ENCODE data around the gene GREM2. TPM values are rescaled to one million over a fixed set of nuclear protein-coding genes. Genes with fewer than 3 reads are reported as not detected.
A peak's percentile ranks its signal among the peaks of the same experiment; 100 is the strongest.

Gene GREM2
- 0.08 TPM in 2 replicates for total RNA-seq (2014; rRNA removed; shearing (Covaris generic))
- 0.28 and 0.42 TPM in 2 replicates for polyA plus RNA-seq (2015; cell fraction: cytosol; rRNA removed)
- not detected in 2 replicates for polyA plus RNA-seq (2015; cell fraction: nucleus; rRNA removed)

- in situ Hi-C loops (cut with HindIII; ENCODE audit: low pct_unique_long_range_greater_than_20kb, low sequenced_read_pairs): no loop called here
These were observed at the start of gene GREM2 for GRCh38 chr1:240611619-240612480. TSS of gene GREM2 (minus strand) at chr1:240612155. CDS start at chr1:240493475, 118,680 bp downstream.

GRCh38 chr1:240658312-240658960, 46.5 kb upstream of the GREM2 start:
- in situ Hi-C loops (cut with HindIII; ENCODE audit: low pct_unique_long_range_greater_than_20kb, low sequenced_read_pairs): no loop called here

More at GRCh38 chr1:240611619-240612480, at the start of gene GREM2:
- peak; percentile 47 for DNase-seq (ENCODE audit: low read depth, low spot score)

GRCh38 chr1:240656531-240656930, 44.6 kb upstream of the GREM2 start:
- in situ Hi-C loops (cut with HindIII; ENCODE audit: low pct_unique_long_range_greater_than_20kb, low sequenced_read_pairs): no loop called here
- no peak for DNase-seq (ENCODE audit: low read depth, low spot score)

More at GRCh38 chr1:240658312-240658960, 46.5 kb upstream of the GREM2 start:
- no peak for DNase-seq (ENCODE audit: low read depth, low spot score)

GRCh38 chr1:240652961-240653409, 41.0 kb upstream of the GREM2 start:
- DNase-seq (ENCODE audit: low read depth, low spot score): no peak
- in situ Hi-C loops (cut with HindIII; ENCODE audit: low pct_unique_long_range_greater_than_20kb, low sequenced_read_pairs): no loop called here

- in situ Hi-C loops (cut with HindIII; ENCODE audit: low pct_unique_long_range_greater_than_20kb, low sequenced_read_pairs): no loop called here
- no peak for DNase-seq (ENCODE audit: low read depth, low spot score)
These were observed 40.6 kb upstream of the GREM2 start for GRCh38 chr1:240652549-240652948.

- DNase-seq (ENCODE audit: low read depth, low spot score): no peak
- in situ Hi-C loops (cut with HindIII; ENCODE audit: low pct_unique_long_range_greater_than_20kb, low sequenced_read_pairs): no loop called here
These were observed 38.9 kb upstream of the GREM2 start for GRCh38 chr1:240650877-240651276.

- in situ Hi-C loops (cut with HindIII; ENCODE audit: low pct_unique_long_range_greater_than_20kb, low sequenced_read_pairs): no loop called here
- DNase-seq (ENCODE audit: low read depth, low spot score): no peak
These were observed 38.1 kb upstream of the GREM2 start for GRCh38 chr1:240649733-240650721.

- in situ Hi-C loops (cut with HindIII; ENCODE audit: low pct_unique_long_range_greater_than_20kb, low sequenced_read_pairs): no loop called here
- DNase-seq (ENCODE audit: low read depth, low spot score): no peak
These were observed 34.8 kb upstream of the GREM2 start for GRCh38 chr1:240646571-240647240.

- peak; percentile 23 for DNase-seq (ENCODE audit: low read depth, low spot score)
- in situ Hi-C loops (cut with HindIII; ENCODE audit: low pct_unique_long_range_greater_than_20kb, low sequenced_read_pairs): no loop called here
These were observed 32.8 kb upstream of the GREM2 start for GRCh38 chr1:240644732-240645131.

GRCh38 chr1:240635466-240636256, 23.7 kb upstream of the GREM2 start:
- in situ Hi-C loops (cut with HindIII; ENCODE audit: low pct_unique_long_range_greater_than_20kb, low sequenced_read_pairs): no loop called here
- no peak for DNase-seq (ENCODE audit: low read depth, low spot score)

- DNase-seq (ENCODE audit: low read depth, low spot score): no peak
- in situ Hi-C loops (cut with HindIII; ENCODE audit: low pct_unique_long_range_greater_than_20kb, low sequenced_read_pairs): no loop called here
These were observed 18.5 kb upstream of the GREM2 start for GRCh38 chr1:240630409-240630808.

GRCh38 chr1:240621249-240621648, 9.3 kb upstream of the GREM2 start:
- in situ Hi-C loops (cut with HindIII; ENCODE audit: low pct_unique_long_range_greater_than_20kb, low sequenced_read_pairs): no loop called here
- no peak for DNase-seq (ENCODE audit: low read depth, low spot score)

GRCh38 chr1:240619906-240620621, 8.1 kb upstream of the GREM2 start:
- in situ Hi-C loops (cut with HindIII; ENCODE audit: low pct_unique_long_range_greater_than_20kb, low sequenced_read_pairs): no loop called here
- DNase-seq (ENCODE audit: low read depth, low spot score): no peak

GRCh38 chr1:240619357-240619756, 7.4 kb upstream of the GREM2 start:
- DNase-seq (ENCODE audit: low read depth, low spot score): no peak
- in situ Hi-C loops (cut with HindIII; ENCODE audit: low pct_unique_long_range_greater_than_20kb, low sequenced_read_pairs): no loop called here

GRCh38 chr1:240618946-240619345, 7.0 kb upstream of the GREM2 start:
- no peak for DNase-seq (ENCODE audit: low read depth, low spot score)
- in situ Hi-C loops (cut with HindIII; ENCODE audit: low pct_unique_long_range_greater_than_20kb, low sequenced_read_pairs): no loop called here

- DNase-seq (ENCODE audit: low read depth, low spot score): no peak
- in situ Hi-C loops (cut with HindIII; ENCODE audit: low pct_unique_long_range_greater_than_20kb, low sequenced_read_pairs): no loop called here
These were observed 4.1 kb upstream of the GREM2 start for GRCh38 chr1:240616018-240616417.

Measured in SK-MEL-5 (cell line).